Keratinocyte (primary cell): ENCODE results near the gene NT5C1B. TPM values are rescaled to one million over a fixed set of nuclear protein-coding genes. Genes with fewer than 3 reads are reported as not detected.

Experiments used
- DNase-seq: peaks from one replicate; pipeline ENCODE4 v3.0.0-alpha.2; 2011; ENCODE audit warnings: low read depth, missing footprints, low spot score
- FAIRE-seq: peaks from 2 replicates; lab custom pipeline; 2011; peaks lifted over from hg19 to GRCh38; lab: Jason Lieb, UNC
- H2AFZ ChIP-seq: 2 replicates; pipeline ENCODE4 v1.6.0; 2012; ENCODE audit warnings: low read length, control low read depth, inconsistent platforms; ENCODE audit not compliant: control insufficient read depth
- H3K27ac ChIP-seq: 2 replicates; pipeline ENCODE4 v1.5.1; 2011; ENCODE audit warnings: low read length; ENCODE audit not compliant: control insufficient read depth, insufficient read depth
- H3K27me3 ChIP-seq: 3 replicates; pipeline ENCODE4 v1.6.0; 2011; ENCODE audit warnings: low read length; ENCODE audit not compliant: control insufficient read depth, insufficient read depth; ENCODE audit errors: extremely low read depth
- H3K36me3 ChIP-seq, 2 experiments: 2 replicates in 1 of 2; 3 replicates in 1 of 2; pipeline ENCODE4 v1.5.1; 2011; ENCODE audit warnings: low read length in 2 of 2, mild to moderate bottlenecking in 1 of 2; ENCODE audit not compliant: control insufficient read depth in 2 of 2, insufficient read depth in 2 of 2; ENCODE audit errors: extremely low read depth in 1 of 2
- H3K4me1 ChIP-seq: 3 replicates; pipeline ENCODE4 v1.5.1; 2011; ENCODE audit warnings: low read length; ENCODE audit not compliant: control insufficient read depth, insufficient read depth; ENCODE audit errors: extremely low read depth
- H3K4me2 ChIP-seq: 3 replicates; pipeline ENCODE4 v1.6.0; 2011; ENCODE audit warnings: low read depth, low read length; ENCODE audit not compliant: control insufficient read depth, insufficient read depth; ENCODE audit errors: extremely low read depth
- H3K4me3 ChIP-seq, 3 experiments: fragments of 200-600 bp in 1 of 3; sonication (generic) in 1 of 3; 2 replicates in 2 of 3; 3 replicates in 1 of 3; pipeline ENCODE4 v1.5.1; 2011 to 2016; ENCODE audit warnings: low read length in 3 of 3, mild to moderate bottlenecking in 3 of 3, control low read depth in 2 of 3, inconsistent platforms in 1 of 3, low read depth in 1 of 3, mixed read lengths in 1 of 3, mixed run types in 1 of 3, moderate library complexity in 1 of 3; ENCODE audit not compliant: control insufficient read depth in 2 of 3, insufficient read depth in 2 of 3; ENCODE audit errors: extremely low read depth in 1 of 3
- H3K79me2 ChIP-seq: 2 replicates; pipeline ENCODE4 v1.6.0; 2012; ENCODE audit warnings: low read length; ENCODE audit not compliant: control insufficient read depth, insufficient read depth
- H3K9ac ChIP-seq: 3 replicates; pipeline ENCODE4 v1.6.0; 2011; ENCODE audit warnings: low read length; ENCODE audit not compliant: control insufficient read depth, insufficient read depth; ENCODE audit errors: extremely low read depth
- H3K9me1 ChIP-seq: 3 replicates; pipeline ENCODE4 v1.6.0; 2011; ENCODE audit warnings: low read length; ENCODE audit not compliant: control insufficient read depth, insufficient read depth; ENCODE audit errors: extremely low read depth
- H3K9me3 ChIP-seq: 2 replicates; pipeline ENCODE4 v1.5.1; 2012; ENCODE audit warnings: low read depth, low read length; ENCODE audit not compliant: control insufficient read depth
- H4K20me1 ChIP-seq: 3 replicates; pipeline ENCODE4 v1.6.0; 2011; ENCODE audit warnings: low read length; ENCODE audit not compliant: control insufficient read depth, insufficient read depth; ENCODE audit errors: extremely low read depth
- CTCF ChIP-seq, 3 experiments: IDR thresholded peaks in 1 of 3; conservative IDR thresholded peaks in 1 of 3; optimal IDR thresholded peaks in 1 of 3; 2 replicates in 2 of 3; 3 replicates in 1 of 3; pipeline versions ENCODE3 to v1.5.1; 2011; ENCODE audit warnings: low read length in 3 of 3, mild to moderate bottlenecking in 3 of 3, moderate library complexity in 2 of 3, control low read depth in 1 of 3, inconsistent platforms in 1 of 3; ENCODE audit not compliant: insufficient read depth in 2 of 3; ENCODE audit errors: extremely low read depth in 1 of 3
- EZH2 ChIP-seq: IDR thresholded peaks from one replicate; pipeline ENCODE4 v1.6.1; 2012; ENCODE audit warnings: inconsistent platforms, mild to moderate bottlenecking, low read length, moderate library complexity
- dilution Hi-C: fragments of 300-500 bp; cut with MboI; formaldehyde crosslinking; loops from one replicate; pipeline ENCODE4 v1.7.0; 2020; ENCODE audit warnings: low sequenced_read_pairs; ENCODE audit not compliant: extremely low pct_ligation_motif_present
- polyA plus RNA-seq, 5 experiments: library from polyadenylated mRNA; depleted of rRNA in 3 of 5; stranded (reverse) in 3 of 5; stranded (forward) in 1 of 5; unstranded in 1 of 5; fragments of >200 nt; gene quantifications; 1 replicate in 1 of 5; 2 replicates in 3 of 5; 3 replicates in 1 of 5; pipeline versions ENCODE4 v1.2.1 to v1.2.3, GENCODE V29; 2011 to 2012; ENCODE audit warnings: missing spikeins in 2 of 5, low read depth in 1 of 5, low replicate concordance in 1 of 5

NT5C1B gene
- polyA plus RNA-seq, 1 donor (not counting 4 experiments of a cell fraction or from before 2014, with no cell fraction given): not detected

- FAIRE-seq: no peak
- TF ChIP-seq EZH2: no peak
- no peak for TF ChIP-seq CTCF (optimal IDR thresholded peaks at IDR 0.05 in 1 of 3, IDR thresholded peaks at IDR 0.05 in 1 of 3, conservative IDR thresholded peaks at IDR 0.05 in 1 of 3; ENCODE audit: extremely low read depth in 1 of 3, insufficient read depth in 2 of 3, low read length in 3 of 3)
- H3K4me3 ChIP-seq: no peak overlapping the region
Observed at GRCh38 chr2:18583905-18584607, 5.3 kb downstream of the NT5C1B start.

GRCh38 chr2:18580606-18581005 lies 8.8 kb downstream of the NT5C1B start:
- Histone ChIP-seq H3K9me1 (no peaks in the 10 kb centered on the region), H3K4me3 (no peak overlapping the region), H3K4me1 (peaks cover 8% of the 10 kb centered on the region), H3K27me3 (no peaks in the 10 kb centered on the region), H3K27ac (no peak overlapping the region), H4K20me1 (no peaks in the 10 kb centered on the region), H2AFZ (no peak overlapping the region), H3K9ac (no peak overlapping the region), H3K79me2 (no peaks in the 10 kb centered on the region), H3K9me3 (no peaks in the 10 kb centered on the region), H3K36me3 (no peaks in the 10 kb centered on the region), H3K4me2 (no peak overlapping the region)
- dilution Hi-C loops: no loop called here
- FAIRE-seq: no peak
- DNase-seq: no peak
- no peak for TF ChIP-seq CTCF (optimal IDR thresholded peaks at IDR 0.05 in 1 of 3, IDR thresholded peaks at IDR 0.05 in 1 of 3, conservative IDR thresholded peaks at IDR 0.05 in 1 of 3; ENCODE audit: extremely low read depth in 1 of 3, insufficient read depth in 2 of 3, low read length in 3 of 3)
- TF ChIP-seq EZH2: no peak

More at GRCh38 chr2:18583905-18584607, 5.3 kb downstream of the NT5C1B start:
- H3K79me2 ChIP-seq: no peaks in the 10 kb centered on the region
- H3K4me1 ChIP-seq: peaks cover 14% of the 10 kb centered on the region
- H3K27ac ChIP-seq: no peak overlapping the region
- no peak overlapping the region for H2AFZ ChIP-seq
- no peak for DNase-seq
- peaks cover 3% of the 10 kb centered on the region for H3K9me3 ChIP-seq
- dilution Hi-C loops: no loop called here
- H3K9me1 ChIP-seq: no peaks in the 10 kb centered on the region
- H3K9ac ChIP-seq: no peak overlapping the region
- no peaks in the 10 kb centered on the region for H4K20me1 ChIP-seq
- H3K4me2 ChIP-seq: no peak overlapping the region
- H3K36me3 ChIP-seq: no peaks in the 10 kb centered on the region
- no peaks in the 10 kb centered on the region for H3K27me3 ChIP-seq
